Nucleus accumbens (tissue), 56 donors: Measurements from ENCODE around the gene ZCWPW1.

Experiments used
- DNase-seq, 56 donors: peaks; one replicate each; lab custom pipeline; 2025; lab: John Stamatoyannopoulos, UW

Gene ZCWPW1, protein sequence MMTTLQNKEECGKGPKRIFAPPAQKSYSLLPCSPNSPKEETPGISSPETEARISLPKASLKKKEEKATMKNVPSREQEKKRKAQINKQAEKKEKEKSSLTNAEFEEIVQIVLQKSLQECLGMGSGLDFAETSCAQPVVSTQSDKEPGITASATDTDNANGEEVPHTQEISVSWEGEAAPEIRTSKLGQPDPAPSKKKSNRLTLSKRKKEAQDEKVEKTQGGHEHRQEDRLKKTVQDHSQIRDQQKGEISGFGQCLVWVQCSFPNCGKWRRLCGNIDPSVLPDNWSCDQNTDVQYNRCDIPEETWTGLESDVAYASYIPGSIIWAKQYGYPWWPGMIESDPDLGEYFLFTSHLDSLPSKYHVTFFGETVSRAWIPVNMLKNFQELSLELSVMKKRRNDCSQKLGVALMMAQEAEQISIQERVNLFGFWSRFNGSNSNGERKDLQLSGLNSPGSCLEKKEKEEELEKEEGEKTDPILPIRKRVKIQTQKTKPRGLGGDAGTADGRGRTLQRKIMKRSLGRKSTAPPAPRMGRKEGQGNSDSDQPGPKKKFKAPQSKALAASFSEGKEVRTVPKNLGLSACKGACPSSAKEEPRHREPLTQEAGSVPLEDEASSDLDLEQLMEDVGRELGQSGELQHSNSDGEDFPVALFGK

DNA sequence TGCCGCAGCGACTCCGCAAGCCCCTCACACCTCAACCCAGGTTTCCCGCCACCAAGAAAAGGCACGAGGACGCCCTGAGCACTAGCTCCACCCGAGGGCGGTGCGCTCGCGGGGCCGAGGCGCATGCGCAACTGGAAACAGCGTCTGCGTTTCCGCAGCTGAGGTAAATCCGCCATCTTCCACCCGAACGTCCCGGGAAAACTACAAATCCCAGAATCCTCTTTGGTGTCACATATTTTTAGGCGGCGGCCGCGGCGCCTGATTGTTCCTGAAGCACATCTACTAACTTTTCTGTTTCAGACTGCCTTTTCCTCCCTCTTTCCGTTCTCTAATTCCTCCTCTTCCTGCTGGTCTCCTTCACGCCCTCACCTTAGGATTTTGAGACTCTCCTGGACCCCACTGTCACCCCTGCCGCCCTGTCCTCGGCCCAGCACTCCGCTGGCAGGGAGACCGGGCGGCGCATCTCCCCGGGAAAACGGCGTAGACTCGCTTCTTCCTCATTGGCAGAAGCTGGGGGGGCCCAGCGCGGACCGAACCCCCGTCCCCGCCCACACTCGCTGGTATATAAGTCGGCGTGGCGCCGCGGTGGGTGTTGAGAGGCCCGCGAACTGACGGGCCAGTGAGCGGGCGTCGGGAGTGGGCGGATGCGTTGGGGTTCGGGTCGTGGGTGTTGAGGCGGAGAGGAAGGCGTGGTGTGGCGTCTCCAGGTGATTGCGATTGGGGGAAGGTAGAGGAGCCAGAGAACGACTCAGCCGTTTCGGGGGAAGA lies at the start of gene ZCWPW1:
Gene ZCWPW1 (minus strand): TSS at position 505 of the 768 bp plus-strand sequence. CDS start 8,054 bp downstream, outside the sequence.
- peak; percentile 45 to 98 (median 93) for DNase-seq

DNA sequence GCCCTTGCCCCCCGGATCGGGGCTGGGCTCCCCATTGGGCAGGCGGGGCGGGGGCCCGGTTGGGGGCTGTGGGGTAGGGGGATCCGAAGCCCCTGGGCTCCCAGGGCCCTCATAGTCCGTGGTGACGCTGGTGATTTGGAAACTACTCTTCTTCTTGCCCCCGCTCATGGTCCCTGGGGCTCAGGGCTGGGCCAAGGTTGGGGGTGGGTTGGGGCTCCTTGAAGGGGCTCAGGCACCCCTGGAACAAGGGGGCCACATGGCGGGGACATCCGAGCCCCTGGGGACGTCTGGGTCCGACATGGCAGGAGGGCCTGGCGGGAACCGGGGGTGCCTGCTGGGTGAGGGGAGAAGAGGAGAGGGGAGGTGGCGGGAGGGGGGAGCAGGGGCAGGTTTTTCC lies 49.4 kb upstream of the ZCWPW1 start:
- no peak for DNase-seq

DNA sequence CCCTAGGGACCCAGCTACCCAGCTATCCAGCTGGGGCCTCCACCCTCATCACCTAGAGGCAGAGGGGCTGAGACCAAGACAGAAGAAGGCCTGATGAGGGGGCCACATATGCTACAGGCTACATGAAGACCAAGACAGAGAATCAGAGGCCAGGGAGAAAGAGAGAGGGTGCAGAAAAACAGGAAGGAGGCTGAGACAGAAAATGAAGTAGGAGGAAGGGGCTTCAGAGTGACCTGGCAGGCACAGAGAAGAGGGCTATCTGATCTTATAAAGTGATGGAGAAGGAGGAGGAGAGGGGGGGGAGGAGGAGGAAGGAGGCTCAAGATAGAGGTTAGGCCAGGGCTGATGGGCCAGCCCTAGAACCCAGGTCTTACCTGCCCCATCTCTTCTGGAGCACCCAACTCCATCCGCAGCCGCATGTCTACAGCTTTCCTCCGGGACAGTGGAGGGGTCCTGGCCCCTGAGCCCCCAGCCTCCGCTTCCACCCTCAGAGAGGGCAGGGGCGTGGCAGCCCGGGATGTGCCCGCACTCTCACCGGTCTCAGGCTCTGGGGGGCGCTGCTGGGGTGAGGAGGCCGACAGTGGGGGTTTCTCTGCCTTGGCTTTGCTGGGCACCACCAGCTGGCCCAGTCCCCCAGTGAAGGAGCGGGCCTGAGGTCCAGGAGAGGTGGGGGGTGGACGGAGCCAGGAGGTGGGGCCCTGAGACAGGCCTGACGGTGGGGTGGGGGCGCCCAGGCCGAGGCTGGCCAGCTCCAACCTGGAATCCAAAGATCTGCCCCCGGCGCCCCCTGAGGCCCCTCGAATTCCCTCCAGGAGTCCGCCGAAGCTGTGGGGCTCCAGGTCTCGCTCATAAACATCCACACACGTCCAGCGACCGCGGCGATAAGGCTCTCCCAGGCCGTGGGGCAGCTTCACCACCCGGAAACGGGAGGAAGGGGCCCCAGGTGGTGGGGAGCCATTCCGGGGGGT lies 48.7 kb upstream of the ZCWPW1 start:
- DNase-seq, result peak in 1 of 56 donors; percentile 34

DNA sequence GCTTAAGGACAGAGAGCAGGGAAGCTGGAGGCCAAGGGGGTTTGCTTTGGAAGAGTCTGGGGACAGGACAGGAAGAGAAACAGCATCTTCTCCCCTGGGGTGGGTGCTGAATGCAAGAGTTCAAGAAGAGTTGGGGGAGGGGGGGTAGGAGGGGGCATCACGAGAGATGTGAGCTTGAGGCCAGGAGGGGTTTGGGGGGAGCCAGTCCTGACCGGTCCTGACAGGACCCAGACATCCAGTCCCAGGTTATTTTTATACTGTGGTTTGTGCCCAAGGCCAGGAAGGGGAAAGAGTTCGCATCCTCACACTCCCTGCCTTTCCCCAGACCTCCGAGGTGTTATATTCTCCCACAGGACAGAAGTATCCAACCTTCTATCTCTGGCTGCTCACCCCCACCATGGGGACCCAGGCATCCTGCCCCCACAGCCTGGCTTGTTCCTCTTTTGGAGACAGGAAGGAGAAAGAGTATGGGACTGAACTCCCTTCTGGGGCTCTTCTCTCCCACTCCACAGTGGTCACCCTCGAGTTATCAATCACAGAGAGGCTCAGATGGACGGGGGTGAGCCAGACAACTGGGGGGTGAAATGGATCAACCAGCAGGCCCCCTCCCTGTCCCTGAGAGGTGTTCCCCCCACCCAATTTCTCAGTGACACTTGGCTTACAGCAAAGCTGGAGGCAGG lies 47.7 kb upstream of the ZCWPW1 start:
- DNase-seq, result no peak

DNA sequence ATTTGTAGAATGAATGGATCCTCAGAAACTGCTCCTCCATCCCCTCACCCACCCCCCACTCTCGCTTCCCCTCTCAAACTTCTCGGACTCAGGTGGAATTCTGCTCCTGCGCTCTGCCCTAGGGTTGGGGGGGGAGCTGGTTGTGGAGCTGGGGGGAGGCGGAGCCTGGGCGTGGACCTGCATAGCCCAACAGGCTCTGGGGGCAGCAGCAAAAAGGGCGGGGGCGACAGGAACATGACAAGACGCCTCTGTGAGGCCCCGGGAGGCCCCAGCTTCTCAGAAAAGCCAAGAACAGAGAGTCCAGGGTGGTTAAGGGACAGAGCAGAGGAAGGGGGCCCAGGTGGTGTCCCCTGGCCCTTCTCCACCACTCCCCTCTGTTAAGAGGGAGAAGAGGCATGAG lies 47.0 kb upstream of the ZCWPW1 start:
- peak in 1 of 56 donors; percentile 25 for DNase-seq

DNA sequence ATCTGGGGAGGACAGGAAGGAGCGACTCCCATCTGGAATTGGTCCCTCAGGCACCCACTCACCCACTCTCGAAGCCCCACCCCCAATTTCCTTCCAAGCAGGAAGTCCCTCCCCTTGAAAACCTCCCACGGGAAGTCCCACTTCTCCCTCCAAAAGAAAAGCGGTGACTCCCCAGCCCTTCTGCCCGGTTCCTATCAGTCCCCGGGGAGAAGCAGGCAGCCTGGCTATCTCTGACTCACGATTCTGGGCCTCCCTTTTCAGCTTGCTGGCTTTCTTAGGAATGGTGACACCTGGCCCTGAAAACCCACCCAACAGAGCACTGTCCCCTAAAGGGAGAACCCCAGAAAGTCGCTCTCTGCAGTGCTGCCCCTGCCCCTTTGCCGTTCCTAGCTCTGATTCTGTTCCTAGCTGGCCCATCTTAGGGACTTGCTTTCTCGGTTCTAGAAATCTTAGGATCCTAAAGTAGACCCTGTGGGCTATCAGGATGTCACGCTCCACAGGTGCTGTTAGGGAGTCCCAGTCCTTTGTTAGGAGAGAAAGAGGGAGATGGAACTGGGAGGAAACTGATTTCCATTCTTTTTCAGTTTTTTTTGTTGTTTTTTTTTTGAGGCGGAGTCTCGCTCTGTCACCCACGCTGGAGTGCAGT lies 44.5 kb upstream of the ZCWPW1 start:
- DNase-seq, result no peak

DNA sequence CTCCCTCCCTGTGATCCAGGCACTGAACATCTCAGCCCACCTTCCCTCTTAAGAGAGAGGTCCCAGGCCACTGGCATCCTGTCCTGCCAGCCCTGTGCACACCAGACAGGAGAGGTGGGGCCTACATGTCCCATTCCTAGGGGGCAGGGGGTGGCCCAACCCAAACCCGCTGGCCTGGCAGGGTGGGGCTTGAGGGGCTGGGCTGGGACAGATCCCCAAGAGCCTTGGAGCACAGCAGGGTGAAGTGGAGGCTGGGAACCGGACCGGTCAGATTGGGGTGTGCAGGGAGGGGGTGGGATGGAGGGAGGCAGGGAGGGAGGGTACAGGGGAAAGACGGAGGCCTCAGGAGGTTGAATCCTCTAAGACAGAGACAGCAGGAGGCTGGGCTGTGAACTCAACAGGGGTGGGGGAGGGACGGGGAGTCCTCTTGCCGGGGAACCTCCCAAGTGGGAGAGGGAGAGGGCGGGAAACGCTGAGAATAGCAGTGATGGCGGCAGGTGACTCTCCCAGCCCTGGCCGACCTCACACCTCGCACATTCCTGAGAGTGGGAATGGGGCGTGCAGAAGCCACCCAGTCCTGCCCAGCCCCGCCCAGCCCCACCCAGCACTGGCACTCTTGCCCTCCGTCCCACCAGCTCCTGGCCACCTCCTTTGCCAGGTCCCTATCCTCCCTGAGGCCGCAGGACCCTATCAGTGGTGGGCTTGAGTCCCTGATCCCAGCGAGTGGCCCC lies 43.8 kb upstream of the ZCWPW1 start:
- DNase-seq, result peak in 1 of 56 donors; percentile 27

DNA sequence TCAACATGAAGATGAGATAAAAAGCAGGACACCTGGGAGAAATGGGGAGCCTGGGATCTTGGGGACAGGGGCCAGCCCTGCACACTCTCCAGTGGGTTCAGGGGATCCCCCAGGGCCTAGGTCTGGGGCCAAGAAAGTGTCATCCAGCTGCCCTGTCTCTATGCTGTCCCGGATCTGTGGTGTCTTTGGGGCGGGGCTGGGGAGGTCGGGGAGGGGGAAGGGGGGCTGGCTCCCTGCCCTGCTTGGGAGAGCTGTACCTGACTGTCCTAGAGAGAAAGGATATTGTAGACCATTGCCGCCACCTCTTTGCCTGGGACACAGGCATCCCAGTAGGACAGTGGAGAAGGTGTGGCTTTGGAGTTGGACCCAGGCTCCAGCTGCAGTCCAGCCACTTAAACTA lies 42.5 kb upstream of the ZCWPW1 start:
- DNase-seq, result no peak

DNA sequence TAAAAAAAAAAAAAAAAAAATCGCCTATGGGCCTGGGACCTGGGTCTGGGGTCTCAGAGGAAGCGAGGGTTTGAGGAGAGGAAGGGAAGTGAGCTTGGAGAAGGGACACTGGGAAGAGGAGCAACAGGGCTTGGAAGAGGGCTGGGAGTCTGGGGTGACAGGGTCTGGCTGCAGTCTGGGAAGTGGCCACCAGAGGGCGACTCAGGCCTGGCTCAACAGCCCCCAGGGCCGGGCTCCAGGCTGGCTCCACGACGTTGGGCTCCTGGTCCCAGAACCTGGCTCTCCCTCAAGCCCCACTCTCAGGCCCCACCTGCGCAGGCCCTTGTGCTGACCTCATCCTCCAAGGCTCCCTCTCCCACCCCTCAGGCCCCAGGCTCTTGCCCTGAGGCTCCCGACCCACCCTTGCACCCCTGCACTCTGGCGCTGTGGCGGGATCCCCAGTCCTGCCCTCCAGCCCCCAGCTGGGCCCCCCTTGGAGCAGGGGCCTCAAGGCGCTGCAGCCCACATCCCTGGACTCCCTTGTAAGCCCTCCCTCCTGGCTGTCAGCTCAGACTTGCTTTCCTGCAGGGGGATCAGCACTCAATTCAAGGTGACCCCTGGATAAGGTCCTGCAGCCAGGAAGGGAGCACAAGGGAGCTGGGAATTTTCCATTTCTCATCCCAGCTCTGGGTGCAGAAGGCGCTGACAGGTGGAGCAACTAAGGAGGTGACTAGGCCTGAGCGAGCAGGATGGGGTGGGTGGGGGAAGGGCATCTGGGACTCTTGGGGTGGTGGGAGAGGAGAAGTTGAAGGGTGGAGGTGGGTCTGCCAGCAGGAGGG lies 40.9 kb upstream of the ZCWPW1 start:
- DNase-seq, result peak in 53 of 56 donors; percentile 39 to 93 (median 77)

DNA sequence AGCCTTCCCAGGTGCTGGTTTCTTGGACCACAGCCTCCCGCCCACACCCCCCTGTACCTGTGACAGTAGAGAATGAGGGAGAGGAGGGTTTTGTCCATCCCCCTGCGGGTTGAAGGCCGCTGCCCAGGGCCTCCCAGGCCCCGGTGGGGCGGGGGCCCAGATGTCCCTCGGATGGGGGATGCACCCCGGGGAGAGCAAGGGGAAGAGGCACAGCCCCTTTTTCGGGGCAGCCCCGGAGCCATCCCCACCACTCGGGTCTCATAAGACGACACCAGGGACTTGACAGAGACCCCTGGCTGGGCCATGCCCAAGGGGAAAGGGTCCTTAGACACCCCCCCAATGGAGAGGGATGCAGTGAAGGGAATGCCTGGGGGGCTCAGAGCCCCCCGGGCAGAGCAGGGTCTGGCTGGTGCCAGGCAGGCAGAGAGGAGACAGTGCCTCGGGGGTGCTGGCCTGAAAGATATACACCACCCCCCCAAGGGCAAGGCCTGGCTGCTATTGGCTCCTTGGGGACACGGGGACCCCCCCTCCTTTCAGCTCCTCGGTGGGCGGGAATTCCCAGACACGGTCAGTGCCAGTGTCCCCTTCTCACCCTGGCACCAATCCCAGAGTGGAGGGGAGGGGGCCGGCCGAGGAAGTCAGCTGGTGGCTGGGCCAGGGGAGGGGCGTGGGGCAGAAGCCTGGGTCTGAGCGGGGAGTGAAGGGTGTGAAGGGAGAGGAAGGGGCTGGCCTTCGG lies 39.3 kb upstream of the ZCWPW1 start:
- DNase-seq, result peak; percentile 43 to 99 (median 93)

DNA sequence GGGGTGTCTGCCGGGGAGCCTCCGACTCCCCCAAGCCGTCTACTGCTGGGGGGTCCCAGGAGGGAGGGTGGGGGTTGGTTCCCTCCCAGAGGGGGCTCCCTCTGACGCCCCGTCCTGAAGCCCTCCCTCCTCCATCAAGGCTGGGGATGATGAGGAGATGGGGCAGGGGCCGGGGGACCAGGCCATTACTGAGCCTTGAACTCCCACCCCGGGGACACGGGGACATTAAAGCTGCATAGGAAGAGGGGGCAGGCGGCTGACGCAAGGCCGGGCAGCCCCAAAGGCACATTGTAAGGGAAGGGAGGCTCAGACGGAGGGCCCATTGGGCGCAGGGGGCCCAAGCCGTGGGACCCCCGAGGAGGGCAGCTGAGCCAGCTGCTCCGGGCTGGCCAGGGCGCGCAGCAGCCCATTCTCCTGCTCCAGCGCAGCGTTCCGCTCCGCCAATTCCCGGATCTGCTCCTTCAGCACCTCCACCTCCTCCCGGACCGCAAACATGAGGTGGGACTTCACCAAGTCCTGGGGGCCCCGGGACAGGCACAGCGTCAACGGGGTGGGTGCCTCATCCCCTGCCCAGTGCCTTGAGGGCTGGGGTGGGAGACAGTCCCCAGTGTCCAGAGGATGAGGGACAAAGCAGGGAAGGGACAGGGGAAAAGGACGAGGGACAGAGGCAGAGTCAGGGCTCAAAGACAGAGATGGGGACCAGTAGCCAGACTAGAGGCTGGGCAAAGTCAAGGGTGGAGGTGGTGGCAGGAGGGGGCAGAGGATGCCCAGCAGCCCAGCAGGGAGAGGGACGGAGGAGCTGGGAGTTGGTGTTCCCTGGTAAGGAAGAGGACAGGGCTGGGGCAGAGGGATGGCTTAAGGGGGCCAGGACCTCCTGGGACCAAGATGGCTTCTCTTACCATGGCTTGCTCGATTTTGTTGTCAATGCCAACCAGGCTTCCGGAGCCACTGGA lies 38.4 kb upstream of the ZCWPW1 start:
- DNase-seq, result peak in 13 of 56 donors; percentile 13 to 66 (median 45)

DNA sequence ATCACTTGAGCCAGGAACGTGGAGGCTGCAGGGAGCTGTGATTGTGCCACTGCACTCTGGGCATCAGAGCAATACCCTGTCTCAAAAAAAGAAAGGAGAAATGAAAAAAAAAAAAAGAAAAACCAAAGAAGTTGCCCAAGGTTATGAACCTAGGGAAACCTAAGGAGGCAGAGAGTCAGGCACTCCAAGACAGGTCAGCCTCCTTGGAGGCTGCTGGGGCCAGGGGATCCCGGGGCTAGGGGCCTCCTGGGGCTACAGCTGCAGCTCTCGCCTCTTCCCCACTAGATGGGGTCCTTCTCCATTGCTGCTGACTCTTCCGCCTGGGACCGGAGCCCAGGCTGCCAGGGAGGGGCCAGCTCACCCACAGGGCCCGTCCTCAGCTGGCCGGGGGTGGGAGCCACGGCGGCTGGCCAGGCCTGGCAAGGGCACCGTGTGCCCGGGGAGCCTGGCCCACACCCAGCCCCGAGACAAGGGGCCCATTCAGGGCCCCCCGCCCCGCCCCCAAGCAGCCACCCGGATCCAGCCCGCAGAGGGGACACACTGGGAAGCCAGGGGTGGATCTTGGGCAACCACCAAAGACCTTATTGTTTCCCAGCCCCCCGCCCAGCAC lies 37.3 kb upstream of the ZCWPW1 start:
- peak; percentile 50 to 98 (median 93) for DNase-seq

DNA sequence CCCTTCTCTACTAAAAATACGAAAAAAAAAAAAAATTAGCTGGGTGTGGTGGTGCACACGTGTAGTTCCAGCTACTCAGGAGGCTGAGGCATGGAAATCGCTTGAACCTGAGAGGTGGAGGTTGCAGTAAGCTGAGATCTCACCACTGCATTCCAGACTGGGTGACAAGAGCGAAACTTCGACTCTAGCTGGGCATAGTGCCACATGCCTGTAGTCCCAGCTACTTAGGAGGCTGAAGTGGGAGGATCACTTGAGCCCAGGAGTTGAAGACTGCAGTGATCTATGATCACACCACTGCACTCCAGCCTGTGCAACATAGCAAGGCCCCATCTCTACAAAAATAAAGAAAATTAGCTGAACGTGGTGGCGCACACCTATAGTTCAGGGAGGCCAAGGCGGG lies 36.8 kb upstream of the ZCWPW1 start:
- no peak for DNase-seq

DNA sequence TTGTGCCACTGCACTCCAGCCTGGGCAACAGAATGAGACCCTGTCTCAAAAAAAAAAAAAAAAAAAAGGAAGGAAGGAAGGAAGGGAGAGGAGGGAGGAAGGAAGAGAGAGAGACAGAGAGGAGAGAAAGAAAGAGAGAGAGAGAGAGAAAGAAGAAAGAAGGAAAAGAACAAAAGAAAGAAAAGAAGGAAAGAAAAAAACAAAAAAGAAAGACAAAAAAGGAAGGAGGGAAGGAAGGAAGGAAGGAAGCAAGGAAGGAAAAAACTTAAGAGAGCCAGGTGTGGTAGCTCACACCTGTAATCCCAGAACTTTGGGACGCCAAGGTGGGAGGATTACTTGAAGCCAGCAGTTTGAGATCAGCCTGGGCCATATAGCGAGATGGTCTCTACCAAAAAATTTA lies 36.3 kb upstream of the ZCWPW1 start:
- DNase-seq, result no peak

DNA sequence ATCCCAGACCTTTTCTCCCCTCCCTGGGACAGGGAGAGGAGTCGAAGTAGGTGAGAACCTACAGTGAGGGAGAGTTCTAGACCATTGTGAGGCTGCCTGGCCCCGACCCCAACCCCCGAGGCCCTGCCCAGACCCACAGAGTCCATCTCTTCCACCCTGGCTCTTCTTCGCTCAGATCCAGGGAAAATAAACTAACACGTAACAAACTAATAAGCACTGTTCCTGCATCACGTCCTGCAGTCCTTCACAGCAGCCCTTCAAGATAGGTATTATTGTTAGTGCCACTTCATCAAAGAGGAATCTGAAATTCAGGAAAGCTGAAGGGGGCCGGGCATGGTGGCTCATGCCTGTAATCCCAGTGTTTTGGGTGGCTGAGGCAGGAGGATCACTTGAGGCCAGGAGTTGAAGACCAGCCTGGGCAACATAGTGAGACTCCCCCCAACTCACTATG lies 35.7 kb upstream of the ZCWPW1 start, which contains the start of gene SPACDR:
Gene SPACDR (minus strand): TSS at position 51 of the 451 bp plus-strand sequence. CDS start 235 bp downstream, outside the sequence.
- no peak for DNase-seq
